Muscle layer of duodenum (tissue), 2 donors: Measurements from ENCODE around the gene FBN1.

ENCODE experiments used
- H3K27ac ChIP-seq: one replicate; pipeline ENCODE4 v1.7.0; 2013; ENCODE audit warnings: mild to moderate bottlenecking, low read length
- H3K27me3 ChIP-seq: one replicate; pipeline ENCODE4 v1.7.0; 2013; ENCODE audit warnings: low read depth, mild to moderate bottlenecking, control low read depth, low read length
- H3K36me3 ChIP-seq, 2 donors: one replicate each; pipeline ENCODE4 v1.7.0; 2013; ENCODE audit warnings: low read length in 2 of 2, control low read depth in 1 of 2, mild to moderate bottlenecking in 1 of 2; ENCODE audit not compliant: insufficient read depth in 2 of 2, control insufficient read depth in 1 of 2
- H3K4me1 ChIP-seq, 2 donors: one replicate each; pipeline ENCODE4 v1.7.0; 2013; ENCODE audit warnings: low read length in 2 of 2, mild to moderate bottlenecking in 2 of 2, control low read depth in 1 of 2, moderate library complexity in 1 of 2; ENCODE audit not compliant: insufficient read depth in 2 of 2, control insufficient read depth in 1 of 2
- H3K4me3 ChIP-seq, 2 donors: one replicate each; pipeline ENCODE4 v1.7.0; 2013; ENCODE audit warnings: low read length in 2 of 2, low read depth in 1 of 2, mild to moderate bottlenecking in 1 of 2
- H3K9me3 ChIP-seq, 2 donors: one replicate each; pipeline ENCODE4 v1.7.0; 2013; ENCODE audit warnings: low read length in 2 of 2, control low read depth in 1 of 2, mild to moderate bottlenecking in 1 of 2; ENCODE audit not compliant: control insufficient read depth in 1 of 2
- donor health status: healthy.

FBN1 gene

DNA sequence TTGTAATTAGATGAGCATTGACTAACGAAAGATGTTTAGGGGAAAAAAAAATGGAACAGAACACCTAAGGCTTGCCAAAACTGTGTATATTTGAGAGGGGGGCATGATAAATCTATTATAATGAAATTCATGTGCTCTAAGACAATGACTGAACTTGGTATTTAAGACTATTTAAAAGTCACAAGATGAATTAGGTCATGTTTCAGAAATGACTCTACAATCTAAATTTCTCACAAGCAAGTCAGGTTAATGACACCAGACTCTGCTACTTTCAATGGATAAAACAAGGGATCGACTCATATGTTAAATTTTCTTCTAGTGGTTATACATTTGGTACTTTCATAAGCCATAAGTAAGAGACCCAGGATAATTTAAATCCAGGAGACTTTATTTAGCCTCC is 235.9 kb downstream of the FBN1 start:
- no peaks in the 10 kb centered on the region for H3K27me3 ChIP-seq

DNA sequence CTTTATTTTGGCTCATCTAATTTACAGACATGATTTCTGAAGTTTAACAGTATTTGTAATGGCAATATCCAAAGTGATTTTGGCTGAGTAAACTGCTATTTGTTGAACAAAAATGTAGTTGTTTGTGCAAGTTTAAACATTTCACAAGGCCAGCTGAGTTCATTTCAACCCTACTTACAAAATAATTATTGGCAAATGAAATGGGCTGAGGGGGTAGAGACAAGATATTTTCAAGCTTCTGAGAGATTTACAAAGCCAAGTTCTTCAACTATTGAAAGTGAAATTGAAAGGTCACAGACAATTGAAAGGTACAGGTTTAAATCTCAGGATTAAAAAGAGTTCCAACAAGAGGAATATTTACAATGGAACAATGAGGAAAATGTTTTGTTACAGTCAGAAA is 237.2 kb downstream of the FBN1 start:
- no peaks in the 10 kb centered on the region for H3K27me3 ChIP-seq
- H3K36me3 ChIP-seq = peaks cover 4 to 36% of the 10 kb centered on the region in 2 donors
- H3K9me3 ChIP-seq = no peaks in the 10 kb centered on the region
- no peak overlapping the region for H3K4me3 ChIP-seq
- peaks cover 4 to 11% of the 10 kb centered on the region in 2 donors for H3K4me1 ChIP-seq
- no peak overlapping the region for H3K27ac ChIP-seq

More for the DNA sequence above, 235.9 kb downstream of the FBN1 start:
- H3K4me3 ChIP-seq = no peak overlapping the region
- H3K36me3 ChIP-seq = peaks cover 4 to 42% of the 10 kb centered on the region in 2 donors
- no peaks in the 10 kb centered on the region for H3K9me3 ChIP-seq
- H3K4me1 ChIP-seq = peaks cover 4 to 11% of the 10 kb centered on the region in 2 donors
- no peak overlapping the region for H3K27ac ChIP-seq

DNA sequence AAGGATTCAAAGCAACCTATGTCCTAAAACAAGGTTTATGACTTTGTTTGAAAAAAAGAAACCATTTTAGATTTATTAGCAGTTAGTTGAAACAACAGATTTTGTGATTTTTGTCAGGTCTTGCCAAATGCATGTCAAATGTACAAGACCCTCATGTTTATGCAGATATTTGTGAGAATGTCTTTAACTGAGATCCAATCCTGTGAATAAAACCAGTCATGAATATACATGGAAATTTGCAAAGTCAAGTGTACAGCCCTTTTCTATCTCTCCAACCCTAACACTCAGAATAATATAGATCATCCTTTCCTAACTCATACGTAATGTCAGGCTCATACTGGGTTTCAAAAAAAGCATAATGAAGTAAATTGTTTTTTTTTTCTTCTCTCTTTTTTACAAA is 237.9 kb downstream of the FBN1 start:
- Histone ChIP-seq H3K4me1 (peaks cover 4 to 11% of the 10 kb centered on the region in 2 donors), H3K27me3 (no peaks in the 10 kb centered on the region), H3K36me3 (peaks cover 4 to 29% of the 10 kb centered on the region in 2 donors), H3K4me3 (no peak overlapping the region), H3K27ac (no peak overlapping the region), H3K9me3 (no peaks in the 10 kb centered on the region)

DNA sequence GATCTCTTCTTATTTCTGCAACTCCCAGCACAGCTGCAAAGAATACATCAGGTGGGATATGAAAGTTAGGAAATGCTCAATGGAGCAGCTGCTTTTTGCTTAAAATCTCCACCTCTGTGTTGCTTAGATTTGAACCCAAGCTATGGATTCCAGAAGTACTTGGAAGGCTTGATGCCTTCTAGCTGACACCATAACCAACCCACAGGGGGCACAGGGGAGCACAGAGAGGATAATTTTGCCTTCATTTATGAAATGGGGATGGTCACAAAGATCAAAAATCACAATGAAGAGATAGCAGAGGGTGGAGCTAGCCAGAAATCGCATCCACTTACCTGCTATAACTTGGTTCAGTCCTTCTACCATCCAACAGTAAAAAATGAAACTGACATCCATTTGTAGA is 238.6 kb downstream of the FBN1 start:
- Histone ChIP-seq H3K27ac (no peak overlapping the region), H3K4me3 (no peak overlapping the region), H3K36me3 (peaks cover 4 to 21% of the 10 kb centered on the region in 2 donors), H3K27me3 (no peaks in the 10 kb centered on the region), H3K4me1 (peaks cover 4 to 11% of the 10 kb centered on the region in 2 donors), H3K9me3 (no peaks in the 10 kb centered on the region)

DNA sequence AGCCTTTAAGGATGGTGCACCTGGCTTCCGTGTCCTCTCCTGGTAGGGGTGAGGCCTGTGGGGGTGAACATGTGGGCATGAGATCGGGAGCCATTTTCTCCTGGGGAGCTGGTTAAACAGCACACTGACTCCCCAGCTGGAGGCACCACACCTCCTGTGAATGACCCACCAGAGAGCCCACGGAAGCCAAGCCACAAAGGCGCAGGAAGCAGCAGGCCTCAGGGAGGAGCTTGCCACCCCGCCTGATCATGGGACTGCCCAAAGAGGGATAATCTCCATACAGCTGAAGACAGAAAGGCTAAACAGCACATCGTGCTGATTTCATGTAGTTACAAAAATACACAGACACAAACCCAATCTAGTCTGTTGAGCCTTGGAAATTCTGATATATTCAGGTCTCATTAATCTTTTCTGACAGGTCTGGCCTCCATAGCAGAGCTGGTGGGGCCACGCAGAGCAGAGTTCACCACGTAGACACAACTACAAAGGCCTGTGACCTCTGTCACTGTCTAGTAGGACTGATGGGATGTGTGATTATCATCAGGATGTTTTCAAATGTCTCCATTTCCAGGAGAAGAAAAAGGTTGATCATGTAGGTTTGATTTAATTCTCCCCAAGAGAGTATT is 239.1 kb downstream of the FBN1 start:
- no peak overlapping the region for H3K27ac ChIP-seq

DNA sequence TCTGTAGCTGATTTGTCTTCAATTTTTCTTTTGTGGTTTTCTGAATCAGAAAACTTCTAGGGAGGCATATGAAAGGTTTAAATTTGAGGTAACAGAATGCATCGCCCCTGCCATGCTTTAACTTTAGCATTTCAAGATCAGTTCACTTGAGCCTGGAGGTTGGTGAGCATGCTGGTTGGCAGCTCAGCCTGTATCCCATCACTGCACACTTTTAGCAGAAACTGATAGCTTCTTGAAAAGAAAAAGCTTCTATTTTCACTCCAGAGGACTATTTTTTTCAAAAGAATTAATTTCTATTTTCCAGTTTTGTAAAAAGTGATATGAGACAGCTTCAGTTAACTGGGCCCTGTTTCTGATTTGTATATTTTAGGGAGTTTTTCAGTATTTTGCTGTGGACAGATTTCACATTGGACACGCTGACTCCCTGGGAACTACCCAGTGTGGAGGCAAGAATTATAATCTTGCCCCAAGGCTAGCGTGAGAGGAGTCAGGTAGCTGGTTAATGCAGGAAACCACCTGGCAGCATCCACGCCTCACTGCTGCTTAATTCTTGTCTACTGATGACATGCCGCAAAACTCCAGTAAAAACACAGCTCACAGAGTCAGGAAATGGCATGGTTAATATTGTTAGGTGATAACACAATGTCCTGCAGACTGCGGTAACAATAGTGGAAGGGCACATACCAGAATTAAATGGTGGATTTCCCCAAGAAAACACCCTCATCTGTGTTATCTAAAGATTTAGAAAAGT is 242.9 kb downstream of the FBN1 start:
- Histone ChIP-seq H3K9me3 (no peaks in the 10 kb centered on the region), H3K4me3 (no peak overlapping the region), H3K4me1 (peaks cover 0 to 11% of the 10 kb centered on the region in 2 donors), H3K27ac (no peak overlapping the region), H3K36me3 (no peaks in the 10 kb centered on the region), H3K27me3 (no peaks in the 10 kb centered on the region)

More for the DNA sequence above, 239.1 kb downstream of the FBN1 start:
- no peaks in the 10 kb centered on the region for H3K9me3 ChIP-seq
- H3K4me1 ChIP-seq = peaks cover 4 to 11% of the 10 kb centered on the region in 2 donors
- H3K27me3 ChIP-seq = no peaks in the 10 kb centered on the region
- no peak overlapping the region for H3K4me3 ChIP-seq
- H3K36me3 ChIP-seq = peaks cover 4 to 16% of the 10 kb centered on the region in 2 donors

DNA sequence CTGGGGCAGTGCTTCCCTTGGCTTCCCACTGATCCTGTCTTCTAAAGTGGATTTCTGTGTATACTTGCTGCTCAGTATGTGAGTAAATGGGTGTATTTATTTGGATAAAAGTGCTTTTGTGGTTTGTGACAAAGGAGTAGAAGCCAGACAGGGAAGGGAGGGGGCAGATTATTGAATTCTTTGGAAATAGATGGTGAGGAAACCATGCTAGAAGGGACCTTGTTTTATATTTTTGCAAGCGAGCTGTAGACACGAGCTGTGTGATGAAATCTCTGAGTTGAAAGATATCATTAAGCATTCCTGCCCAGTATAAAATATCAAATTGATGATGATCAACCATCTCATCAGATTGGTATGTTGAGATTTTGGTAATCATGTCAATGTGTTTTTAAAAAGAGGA is 245.4 kb downstream of the FBN1 start:
- no peak overlapping the region for H3K4me3 ChIP-seq
- H3K27ac ChIP-seq = no peak overlapping the region
- H3K36me3 ChIP-seq = no peaks in the 10 kb centered on the region
- H3K9me3 ChIP-seq = no peaks in the 10 kb centered on the region
- peaks cover 0 to 4% of the 10 kb centered on the region in 2 donors for H3K4me1 ChIP-seq
- H3K27me3 ChIP-seq = no peaks in the 10 kb centered on the region

DNA sequence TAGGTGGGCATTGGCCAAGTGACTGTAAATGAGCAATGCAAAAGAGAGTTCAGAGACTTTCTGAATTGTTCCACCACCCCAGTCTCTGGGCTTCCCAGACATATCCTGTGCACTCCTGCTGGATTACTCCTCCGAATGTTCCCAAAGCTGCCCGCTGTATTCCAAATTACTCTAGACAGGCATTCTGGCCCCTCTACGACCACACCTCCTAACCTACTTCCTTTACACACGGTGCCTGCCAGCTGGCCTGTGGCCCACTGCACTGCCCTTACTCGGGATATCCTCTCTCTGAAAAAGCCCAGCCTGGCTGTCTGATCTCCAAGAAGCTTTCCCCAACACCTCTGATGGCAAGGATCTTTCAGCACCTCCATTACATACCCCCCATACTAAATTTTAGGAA is 247.7 kb downstream of the FBN1 start:
- H3K9me3 ChIP-seq = no peaks in the 10 kb centered on the region
- H3K36me3 ChIP-seq = no peaks in the 10 kb centered on the region
- H3K27me3 ChIP-seq = no peaks in the 10 kb centered on the region
- peaks cover 0 to 4% of the 10 kb centered on the region in 2 donors for H3K4me1 ChIP-seq
- H3K4me3 ChIP-seq = no peak overlapping the region
- no peak overlapping the region for H3K27ac ChIP-seq

DNA sequence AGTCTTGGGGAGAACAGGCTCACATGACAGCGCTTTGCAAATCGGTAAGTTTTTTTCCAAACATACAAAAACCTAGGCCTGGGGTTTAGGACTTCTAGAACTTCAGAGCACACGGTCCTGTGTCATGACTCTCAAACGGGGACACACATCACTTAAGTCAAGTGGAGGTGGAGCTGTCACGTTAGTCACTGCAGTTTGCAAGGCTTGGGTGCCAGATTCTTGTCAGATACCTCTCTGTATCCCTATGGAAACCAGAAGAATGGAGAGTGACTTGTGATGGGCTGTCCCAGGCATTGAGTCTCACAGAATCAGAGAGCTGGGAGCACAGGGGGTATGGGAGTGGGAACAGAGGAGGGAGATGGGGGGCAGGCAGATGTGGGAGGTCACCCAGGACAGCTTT is 249.5 kb downstream of the FBN1 start:
- Histone ChIP-seq H3K27ac (no peak overlapping the region), H3K4me1 (peaks cover 0 to 4% of the 10 kb centered on the region in 2 donors), H3K36me3 (no peaks in the 10 kb centered on the region)

DNA sequence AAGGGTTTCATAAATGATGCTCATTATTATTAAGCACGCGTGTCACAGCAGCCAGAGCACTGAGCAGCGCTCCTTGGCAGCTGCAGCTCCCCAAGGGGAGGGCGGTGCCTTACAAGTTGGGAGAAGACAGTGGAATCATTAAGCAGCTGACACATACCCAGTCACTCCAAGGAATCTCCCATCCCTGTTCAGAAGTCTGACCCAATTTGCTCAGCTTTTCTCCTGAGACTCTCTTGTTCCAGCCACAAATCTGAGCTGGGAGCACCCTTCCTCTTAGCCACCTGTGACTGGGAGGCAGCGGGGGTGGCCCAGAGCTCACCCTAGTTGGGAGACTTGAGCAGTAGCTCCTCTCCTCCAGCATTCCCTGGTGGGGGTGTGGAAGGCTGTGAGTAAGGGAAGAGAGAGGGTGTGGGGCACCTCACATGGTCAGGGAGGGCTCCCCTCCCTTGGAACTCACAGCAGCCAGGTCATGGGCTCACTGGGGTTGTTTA is 249.9 kb downstream of the FBN1 start:
- Histone ChIP-seq H3K27me3 (no peaks in the 10 kb centered on the region), H3K9me3 (no peaks in the 10 kb centered on the region), H3K36me3 (no peaks in the 10 kb centered on the region), H3K4me1 (peaks cover 0 to 4% of the 10 kb centered on the region in 2 donors), H3K4me3 (no peak overlapping the region), H3K27ac (no peak overlapping the region)

More for the DNA sequence above, 249.5 kb downstream of the FBN1 start:
- Histone ChIP-seq H3K9me3 (no peaks in the 10 kb centered on the region), H3K27me3 (no peaks in the 10 kb centered on the region), H3K4me3 (no peak overlapping the region)

DNA sequence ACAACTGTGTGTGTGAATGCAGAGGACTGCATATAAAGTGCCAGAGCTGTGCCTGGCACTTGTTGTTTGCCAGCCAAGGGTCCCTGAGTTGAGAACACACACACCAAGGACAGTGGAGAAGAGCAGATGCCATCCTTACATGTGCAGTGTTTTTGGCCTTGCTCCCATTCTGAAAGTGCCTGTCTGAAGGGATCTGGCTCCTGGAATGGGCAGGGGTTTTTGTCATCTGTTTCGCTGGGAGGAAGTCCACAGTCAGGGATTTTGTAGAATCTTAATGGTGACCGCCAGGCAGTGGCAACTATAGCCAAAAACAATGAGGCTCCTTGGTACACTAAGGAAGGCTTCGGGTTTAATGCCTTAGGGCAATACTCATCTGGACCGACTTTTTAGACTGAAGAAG is 250.5 kb downstream of the FBN1 start:
- Histone ChIP-seq H3K27me3 (no peaks in the 10 kb centered on the region), H3K4me1 (peaks cover 0 to 4% of the 10 kb centered on the region in 2 donors), H3K27ac (no peak overlapping the region), H3K4me3 (no peak overlapping the region), H3K9me3 (no peaks in the 10 kb centered on the region), H3K36me3 (no peaks in the 10 kb centered on the region)
